ENCODE data around the gene CYP3A7. TPM values are rescaled to one million over a fixed set of nuclear protein-coding genes. Genes with fewer than 3 reads are reported as not detected.
"Not testable (repeated sequence)": the region's sequence is repeated elsewhere in the genome, so short reads cannot be mapped to it uniquely, and the experiment has no call there.

Gene CYP3A7
- total and polyA plus RNA-seq, 2 donors (not counting 3 experiments of a cell fraction or from before 2014, with no cell fraction given): not detected

GRCh38 chr7:99728615-99729014, 6.4 kb downstream of the CYP3A7 start:
- no peak overlapping the region for H3K9ac ChIP-seq (replicated peaks; ENCODE audit: extremely low read depth, insufficient read depth, low read length)

GRCh38 chr7:99723201-99723600, 11.8 kb downstream of the CYP3A7 start:
- intact Hi-C loops (cut with micrococcal nuclease); FAIRE-seq; H3K79me2 ChIP-seq (ENCODE audit: control insufficient read depth, insufficient read depth, low read length); H4K20me1 ChIP-seq (replicated peaks; ENCODE audit: control insufficient read depth, extremely low read depth, insufficient read depth, low read length); H3K27ac ChIP-seq (ENCODE audit: insufficient read depth, low read depth, low read length); H3K4me2 ChIP-seq (ENCODE audit: insufficient read depth, low read length); H3K4me1 ChIP-seq (ENCODE audit: control insufficient read depth, extremely low read depth, insufficient read depth, low read length); POLR2A ChIA-PET; H3K9me1 ChIP-seq (replicated peaks; ENCODE audit: control insufficient read depth, extremely low read depth, insufficient read depth, low read length); DNase-seq (ENCODE audit: low read depth, low spot score); H3K9ac ChIP-seq (replicated peaks; ENCODE audit: extremely low read depth, insufficient read depth, low read length); CTCF ChIA-PET; H3K36me3 ChIP-seq (ENCODE audit: control insufficient read depth in 2 of 2, extremely low read depth in 1 of 2, insufficient read depth in 2 of 2, low read length in 2 of 2); dilution Hi-C loops (cut with MboI; ENCODE audit: extremely low pct_ligation_motif_present, low sequenced_read_pairs); H2AFZ ChIP-seq (ENCODE audit: low read depth, low read length); H3K4me3 ChIP-seq (replicated peaks in 1 of 3; ENCODE audit: insufficient read depth in 1 of 3, low read depth in 1 of 3, low read length in 3 of 3); H3K9me3 ChIP-seq (replicated peaks; ENCODE audit: control insufficient read depth, insufficient read depth, low read length); H3K27me3 ChIP-seq (ENCODE audit: control insufficient read depth in 2 of 2, insufficient read depth in 2 of 2, low read length in 2 of 2); BruUV-seq (replicated peaks): not testable (repeated sequence)

More at GRCh38 chr7:99728615-99729014, 6.4 kb downstream of the CYP3A7 start:
- intact Hi-C loops (cut with micrococcal nuclease): no loop called here
- ChIA-PET POLR2A (no interaction called here), CTCF (no interaction called here)
- Histone ChIP-seq H3K4me3 (replicated peaks in 1 of 3; ENCODE audit: insufficient read depth in 1 of 3, low read depth in 1 of 3, low read length in 3 of 3) (no peak overlapping the region), H3K27me3 (ENCODE audit: control insufficient read depth in 2 of 2, insufficient read depth in 2 of 2, low read length in 2 of 2) (no peaks in the 10 kb centered on the region), H3K9me1 (replicated peaks; ENCODE audit: control insufficient read depth, extremely low read depth, insufficient read depth, low read length) (no peaks in the 10 kb centered on the region), H2AFZ (ENCODE audit: low read depth, low read length) (no peak overlapping the region), H3K36me3 (ENCODE audit: control insufficient read depth in 2 of 2, extremely low read depth in 1 of 2, insufficient read depth in 2 of 2, low read length in 2 of 2) (no peaks in the 10 kb centered on the region), H3K79me2 (ENCODE audit: control insufficient read depth, insufficient read depth, low read length) (no peaks in the 10 kb centered on the region), H3K4me2 (ENCODE audit: insufficient read depth, low read length) (no peak overlapping the region), H4K20me1 (replicated peaks; ENCODE audit: control insufficient read depth, extremely low read depth, insufficient read depth, low read length) (no peaks in the 10 kb centered on the region), H3K4me1 (ENCODE audit: control insufficient read depth, extremely low read depth, insufficient read depth, low read length) (no peaks in the 10 kb centered on the region), H3K27ac (ENCODE audit: insufficient read depth, low read depth, low read length) (no peak overlapping the region), H3K9me3 (replicated peaks; ENCODE audit: control insufficient read depth, insufficient read depth, low read length) (no peaks in the 10 kb centered on the region)
- dilution Hi-C loops (cut with MboI; ENCODE audit: extremely low pct_ligation_motif_present, low sequenced_read_pairs): no loop called here
- TF ChIP-seq MYC (IDR thresholded peaks at IDR 0.05; ENCODE audit: low read depth, low read length) (no peak), FOS (IDR thresholded peaks at IDR 0.05; ENCODE audit: borderline replicate concordance, insufficient read depth, low read length) (no peak), EZH2 (IDR thresholded peaks at IDR 0.05; ENCODE audit: borderline replicate concordance, low read depth, low read length, severe bottlenecking) (no peak), JUN (IDR thresholded peaks at IDR 0.05; ENCODE audit: borderline replicate concordance, insufficient read depth, insufficient read length, low read depth) (no peak), POLR2A (IDR thresholded peaks at IDR 0.05; ENCODE audit: low read depth, low read length) (no peak), POLR2AphosphoS5 (IDR thresholded peaks at IDR 0.05; ENCODE audit: insufficient read depth, low read depth, low read length) (no peak), CTCF (IDR thresholded peaks at IDR 0.05; ENCODE audit: extremely low read depth in 1 of 2, insufficient read depth in 1 of 2, low read depth in 1 of 2, low read length in 2 of 2) (no peak), GATA2 (IDR thresholded peaks at IDR 0.05; ENCODE audit: insufficient read depth, insufficient read length, low read depth, low read length) (no peak)
- TF ChIP-seq, protein P1, sequence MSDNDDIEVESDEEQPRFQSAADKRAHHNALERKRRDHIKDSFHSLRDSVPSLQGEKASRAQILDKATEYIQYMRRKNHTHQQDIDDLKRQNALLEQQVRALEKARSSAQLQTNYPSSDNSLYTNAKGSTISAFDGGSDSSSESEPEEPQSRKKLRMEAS (IDR thresholded peaks at IDR 0.05; ENCODE audit: insufficient read depth, insufficient read length): no peak
- FAIRE-seq (no peak), DNase-seq (ENCODE audit: low read depth, low spot score) (no peak)
- no TSS peak for BruUV-seq (replicated peaks)

All from endothelial cell of umbilical vein (primary cell).